ENCODE results near the gene DENND6A.
"Not testable (repeated sequence)": the region's sequence is repeated elsewhere in the genome, so short reads cannot be mapped to it uniquely, and the experiment has no call there.

DENND6A gene

GRCh38 chr3:57692133-57692395, 813 bp downstream of the DENND6A start:
- DNase-seq (ENCODE audit: low spot score): not testable (repeated sequence)

- no peak for DNase-seq (ENCODE audit: low spot score)
These were observed 1.3 kb downstream of the DENND6A start for GRCh38 chr3:57691411-57692132.

- DNase-seq (ENCODE audit: low spot score): no peak
These were observed 3.4 kb downstream of the DENND6A start for GRCh38 chr3:57689367-57690053.

GRCh38 chr3:57688291-57688690, 4.6 kb downstream of the DENND6A start:
- no peak for DNase-seq (ENCODE audit: low spot score)

GRCh38 chr3:57683286-57683685, 9.6 kb downstream of the DENND6A start:
- DNase-seq (ENCODE audit: low spot score): no peak

- DNase-seq (ENCODE audit: low spot score): no peak
These were observed 10.6 kb downstream of the DENND6A start for GRCh38 chr3:57682284-57682683.

- DNase-seq (ENCODE audit: low spot score): no peak
These were observed 11.2 kb downstream of the DENND6A start for GRCh38 chr3:57681691-57682090.

GRCh38 chr3:57680046-57680445, 12.8 kb downstream of the DENND6A start:
- DNase-seq (ENCODE audit: low spot score): no peak

GRCh38 chr3:57675530-57675929, 17.3 kb downstream of the DENND6A start:
- no peak for DNase-seq (ENCODE audit: low spot score)

GRCh38 chr3:57673156-57673555, 19.7 kb downstream of the DENND6A start:
- DNase-seq (ENCODE audit: low spot score): no peak

- DNase-seq (ENCODE audit: low spot score): no peak
These were observed 22.3 kb downstream of the DENND6A start for GRCh38 chr3:57670543-57670942.

- no peak for DNase-seq (ENCODE audit: low spot score)
These were observed 31.5 kb downstream of the DENND6A start for GRCh38 chr3:57661404-57661803.

- no peak for DNase-seq (ENCODE audit: low spot score)
These were observed 33.0 kb downstream of the DENND6A start for GRCh38 chr3:57659806-57660439.

- no peak for DNase-seq (ENCODE audit: low spot score)
These were observed 33.7 kb downstream of the DENND6A start for GRCh38 chr3:57659004-57659673.

GRCh38 chr3:57658536-57658935, 34.3 kb downstream of the DENND6A start:
- DNase-seq (ENCODE audit: low spot score): no peak

GRCh38 chr3:57655727-57656126, 37.1 kb downstream of the DENND6A start:
- no peak for DNase-seq (ENCODE audit: low spot score)

- no peak for DNase-seq (ENCODE audit: low spot score)
These were observed 38.6 kb downstream of the DENND6A start for GRCh38 chr3:57654267-57654666.

GRCh38 chr3:57652203-57652602, 40.7 kb downstream of the DENND6A start:
- DNase-seq (ENCODE audit: low spot score): no peak

- no peak for DNase-seq (ENCODE audit: low spot score)
These were observed 45.5 kb downstream of the DENND6A start for GRCh38 chr3:57647292-57647940.

GRCh38 chr3:57646723-57647122, 46.2 kb downstream of the DENND6A start:
- no peak for DNase-seq (ENCODE audit: low spot score)

GRCh38 chr3:57644740-57645139, 48.1 kb downstream of the DENND6A start:
- no peak for DNase-seq (ENCODE audit: low spot score)

- DNase-seq (ENCODE audit: low spot score): no peak
These were observed 55.5 kb downstream of the DENND6A start for GRCh38 chr3:57637391-57637790.

Data from D341Med (cell line).